ENCODE measurements around the gene PAQR6. TPM values are rescaled to one million over a fixed set of nuclear protein-coding genes. Genes with fewer than 3 reads are reported as not detected.

Gene PAQR6
- total RNA-seq, 1 experiment from 2014 or later, result 0.92 TPM

DNA sequence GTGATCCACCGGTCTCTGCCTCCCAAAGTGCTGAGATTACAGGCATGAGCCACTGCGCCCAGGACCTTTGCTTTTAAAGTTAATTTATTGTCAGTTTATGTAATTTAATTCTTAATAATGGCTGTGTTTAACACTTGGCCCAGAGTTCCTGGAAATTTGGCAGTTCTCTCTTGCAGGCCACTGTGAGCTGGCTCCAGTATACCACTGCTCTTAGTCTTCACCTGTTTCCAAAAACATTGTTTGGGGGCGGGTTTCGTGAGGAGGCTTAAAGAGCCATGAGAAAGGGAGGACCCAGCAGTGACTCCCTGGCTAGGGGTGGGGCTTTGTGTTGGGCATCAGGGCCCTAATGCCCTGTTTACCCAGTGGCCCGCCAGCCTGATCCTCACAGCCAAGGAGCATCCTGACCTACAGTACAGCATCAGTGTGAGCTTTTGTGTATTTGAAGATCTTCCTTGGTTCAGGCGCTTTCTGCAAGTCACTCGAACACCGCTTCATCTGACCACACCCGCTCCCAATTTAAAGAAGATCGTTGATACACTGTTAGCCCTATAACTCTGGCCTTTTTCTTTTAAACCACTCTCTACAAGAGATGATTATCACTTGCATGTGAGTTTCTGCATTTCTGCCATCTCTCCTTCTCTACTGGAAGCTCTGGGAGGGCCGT, 17.9 kb downstream of the PAQR6 start:
- BruUV-seq (replicated peaks), result no TSS peak
- Histone ChIP-seq H3K4me1 (ENCODE audit: control insufficient read depth, insufficient read depth, low read length) (peaks cover 6% of the 10 kb centered on the region; the same call in 1 of the 2 replicates), H3K36me3 (ENCODE audit: control insufficient read depth, insufficient read depth, low read length) (no peaks in the 10 kb centered on the region), H3K27me3 (ENCODE audit: control insufficient read depth, insufficient read depth, low read length) (no peaks in the 10 kb centered on the region), H3K27ac (ENCODE audit: low read length) (no peak overlapping the region), H3K4me3 (ENCODE audit: low read depth in 2 of 2, low read length in 2 of 2) (no peak overlapping the region), H3K9me3 (ENCODE audit: control insufficient read depth, insufficient read depth, low read depth, low read length) (no peaks in the 10 kb centered on the region)
- in situ Hi-C loops (cut with HindIII; ENCODE audit: low pct_unique_long_range_greater_than_20kb, low sequenced_read_pairs) (no loop called here), intact Hi-C loops (cut with micrococcal nuclease; ENCODE audit: unreplicated experiment) (loop anchor here (5.0 kb wide), 1 partner anchor 227 kb away; no protein-coding TSS in a partner anchor)
- ATAC-seq (no peak), DNase-seq (ENCODE audit: low read depth, low spot score) (no peak)
- ChIA-PET CTCF (no interaction called here), POLR2A (no interaction called here)
- TF ChIP-seq TCF7L2 (IDR thresholded peaks at IDR 0.05; ENCODE audit: low read depth, low read length) (no peak), SIN3A (IDR thresholded peaks at IDR 0.05; ENCODE audit: borderline replicate concordance, insufficient read depth, low read depth, low read length) (no peak), POLR2AphosphoS5 (IDR thresholded peaks at IDR 0.05; ENCODE audit: low read depth, low read length) (no peak)
- TF ChIP-seq, protein P1, sequence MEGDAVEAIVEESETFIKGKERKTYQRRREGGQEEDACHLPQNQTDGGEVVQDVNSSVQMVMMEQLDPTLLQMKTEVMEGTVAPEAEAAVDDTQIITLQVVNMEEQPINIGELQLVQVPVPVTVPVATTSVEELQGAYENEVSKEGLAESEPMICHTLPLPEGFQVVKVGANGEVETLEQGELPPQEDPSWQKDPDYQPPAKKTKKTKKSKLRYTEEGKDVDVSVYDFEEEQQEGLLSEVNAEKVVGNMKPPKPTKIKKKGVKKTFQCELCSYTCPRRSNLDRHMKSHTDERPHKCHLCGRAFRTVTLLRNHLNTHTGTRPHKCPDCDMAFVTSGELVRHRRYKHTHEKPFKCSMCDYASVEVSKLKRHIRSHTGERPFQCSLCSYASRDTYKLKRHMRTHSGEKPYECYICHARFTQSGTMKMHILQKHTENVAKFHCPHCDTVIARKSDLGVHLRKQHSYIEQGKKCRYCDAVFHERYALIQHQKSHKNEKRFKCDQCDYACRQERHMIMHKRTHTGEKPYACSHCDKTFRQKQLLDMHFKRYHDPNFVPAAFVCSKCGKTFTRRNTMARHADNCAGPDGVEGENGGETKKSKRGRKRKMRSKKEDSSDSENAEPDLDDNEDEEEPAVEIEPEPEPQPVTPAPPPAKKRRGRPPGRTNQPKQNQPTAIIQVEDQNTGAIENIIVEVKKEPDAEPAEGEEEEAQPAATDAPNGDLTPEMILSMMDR (IDR thresholded peaks at IDR 0.05), result no peak
- TF ChIP-seq, protein P2, sequence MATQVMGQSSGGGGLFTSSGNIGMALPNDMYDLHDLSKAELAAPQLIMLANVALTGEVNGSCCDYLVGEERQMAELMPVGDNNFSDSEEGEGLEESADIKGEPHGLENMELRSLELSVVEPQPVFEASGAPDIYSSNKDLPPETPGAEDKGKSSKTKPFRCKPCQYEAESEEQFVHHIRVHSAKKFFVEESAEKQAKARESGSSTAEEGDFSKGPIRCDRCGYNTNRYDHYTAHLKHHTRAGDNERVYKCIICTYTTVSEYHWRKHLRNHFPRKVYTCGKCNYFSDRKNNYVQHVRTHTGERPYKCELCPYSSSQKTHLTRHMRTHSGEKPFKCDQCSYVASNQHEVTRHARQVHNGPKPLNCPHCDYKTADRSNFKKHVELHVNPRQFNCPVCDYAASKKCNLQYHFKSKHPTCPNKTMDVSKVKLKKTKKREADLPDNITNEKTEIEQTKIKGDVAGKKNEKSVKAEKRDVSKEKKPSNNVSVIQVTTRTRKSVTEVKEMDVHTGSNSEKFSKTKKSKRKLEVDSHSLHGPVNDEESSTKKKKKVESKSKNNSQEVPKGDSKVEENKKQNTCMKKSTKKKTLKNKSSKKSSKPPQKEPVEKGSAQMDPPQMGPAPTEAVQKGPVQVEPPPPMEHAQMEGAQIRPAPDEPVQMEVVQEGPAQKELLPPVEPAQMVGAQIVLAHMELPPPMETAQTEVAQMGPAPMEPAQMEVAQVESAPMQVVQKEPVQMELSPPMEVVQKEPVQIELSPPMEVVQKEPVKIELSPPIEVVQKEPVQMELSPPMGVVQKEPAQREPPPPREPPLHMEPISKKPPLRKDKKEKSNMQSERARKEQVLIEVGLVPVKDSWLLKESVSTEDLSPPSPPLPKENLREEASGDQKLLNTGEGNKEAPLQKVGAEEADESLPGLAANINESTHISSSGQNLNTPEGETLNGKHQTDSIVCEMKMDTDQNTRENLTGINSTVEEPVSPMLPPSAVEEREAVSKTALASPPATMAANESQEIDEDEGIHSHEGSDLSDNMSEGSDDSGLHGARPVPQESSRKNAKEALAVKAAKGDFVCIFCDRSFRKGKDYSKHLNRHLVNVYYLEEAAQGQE (IDR thresholded peaks at IDR 0.05; ENCODE audit: insufficient read depth in 1 of 2, low read depth in 2 of 2, low read length in 1 of 2), result no peak

DNA sequence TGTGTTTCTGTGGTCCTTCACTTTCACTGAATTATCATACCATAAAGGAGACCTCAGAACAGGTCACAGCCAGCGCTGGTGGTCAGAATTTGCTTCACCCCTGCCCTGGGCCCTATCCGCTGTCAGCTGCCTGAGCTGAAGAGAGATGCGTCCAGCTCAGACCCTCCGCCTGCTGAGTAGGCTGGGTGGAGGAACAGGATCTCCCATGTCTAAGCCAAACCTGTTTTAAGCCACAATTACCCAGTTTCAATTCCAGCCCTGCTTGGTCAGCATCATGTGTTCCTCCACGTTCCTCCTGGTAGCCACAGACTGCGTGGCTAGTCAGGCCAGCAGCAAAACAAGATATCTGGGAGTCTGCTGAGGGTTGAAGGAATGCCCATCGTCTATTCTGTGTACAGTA, 19.4 kb downstream of the PAQR6 start:
- in situ Hi-C loops (cut with HindIII; ENCODE audit: low pct_unique_long_range_greater_than_20kb, low sequenced_read_pairs), result no loop called here
- H3K27me3 ChIP-seq (ENCODE audit: control insufficient read depth, insufficient read depth, low read length), result no peaks in the 10 kb centered on the region
- TF ChIP-seq, protein P1 (IDR thresholded peaks at IDR 0.05), result no peak
- TF ChIP-seq SIN3A (IDR thresholded peaks at IDR 0.05; ENCODE audit: borderline replicate concordance, insufficient read depth, low read depth, low read length), result no peak
- no peak for TF ChIP-seq TCF7L2 (IDR thresholded peaks at IDR 0.05; ENCODE audit: low read depth, low read length)
- no peak for TF ChIP-seq POLR2AphosphoS5 (IDR thresholded peaks at IDR 0.05; ENCODE audit: low read depth, low read length)
- TF ChIP-seq, protein P2 (IDR thresholded peaks at IDR 0.05; ENCODE audit: insufficient read depth in 1 of 2, low read depth in 2 of 2, low read length in 1 of 2), result no peak
- no TSS peak for BruUV-seq (replicated peaks)
- CTCF ChIA-PET, result interaction anchor here (0.7 kb wide), 1 partner anchor 132 kb away, joined by 6 read pairs; no protein-coding TSS in a partner anchor
- H3K36me3 ChIP-seq (ENCODE audit: control insufficient read depth, insufficient read depth, low read length), result peaks cover 2% of the 10 kb centered on the region; the same call in 1 of the 2 replicates
- POLR2A ChIA-PET, result no interaction called here
- DNase-seq (ENCODE audit: low read depth, low spot score) (no peak), ATAC-seq (no peak)
- intact Hi-C loops (cut with micrococcal nuclease; ENCODE audit: unreplicated experiment), result loop anchor here (5.0 kb wide), 1 partner anchor 229 kb away; no protein-coding TSS in a partner anchor
- no peak overlapping the region for H3K4me3 ChIP-seq (ENCODE audit: low read depth in 2 of 2, low read length in 2 of 2)
- no peaks in the 10 kb centered on the region for H3K9me3 ChIP-seq (ENCODE audit: control insufficient read depth, insufficient read depth, low read depth, low read length)
- H3K4me1 ChIP-seq (ENCODE audit: control insufficient read depth, insufficient read depth, low read length), result peaks cover 6% of the 10 kb centered on the region; the same call in 1 of the 2 replicates
- no peak overlapping the region for H3K27ac ChIP-seq (ENCODE audit: low read length)

All from Panc1 (cell line).